A172 (cell line): ENCODE data around the gene KRT1. TPM values are rescaled to one million over a fixed set of nuclear protein-coding genes. Genes with fewer than 3 reads are reported as not detected.

Experiments
- DNase-seq: peaks from one replicate; pipeline ENCODE4 v3.0.0-alpha.2; 2015; ENCODE audit warnings: low spot score
- total RNA-seq: library from RNA; depleted of rRNA; stranded (reverse); fragments of >200 nt; shearing (Covaris generic); gene quantifications from 2 replicates; pipeline ENCODE4 v1.2.3, GENCODE V29; 2014; rRNA removed

KRT1 gene
- total RNA-seq, 1 experiment from 2014 or later = not detected

DNA sequence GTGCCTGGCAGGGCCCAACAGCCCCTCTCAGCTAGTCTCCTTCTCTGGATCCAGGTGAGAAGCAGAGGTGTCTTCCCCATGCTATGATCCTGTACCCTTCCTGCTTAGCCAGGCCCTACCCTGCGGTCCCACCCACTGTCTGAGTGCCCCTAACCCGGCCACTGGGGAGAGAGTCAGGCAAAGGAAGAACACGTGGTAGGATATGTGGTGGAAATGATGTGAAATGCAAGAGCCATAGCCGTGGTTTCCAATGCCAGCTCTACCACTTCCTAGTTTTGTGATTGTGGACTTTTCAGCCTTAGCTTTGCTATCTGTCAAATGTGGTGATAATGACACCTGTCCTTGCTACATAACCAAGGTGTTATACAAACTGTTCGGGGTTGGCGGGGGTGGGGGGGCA is 44.0 kb downstream of the KRT1 start:
- no peak for DNase-seq

GRCh38 chr12:52634266-52635056 is 45.7 kb downstream of the KRT1 start:
- DNase-seq = no peak

- DNase-seq = no peak
Measured at GRCh38 chr12:52633383-52633782, 46.8 kb downstream of the KRT1 start.

DNA sequence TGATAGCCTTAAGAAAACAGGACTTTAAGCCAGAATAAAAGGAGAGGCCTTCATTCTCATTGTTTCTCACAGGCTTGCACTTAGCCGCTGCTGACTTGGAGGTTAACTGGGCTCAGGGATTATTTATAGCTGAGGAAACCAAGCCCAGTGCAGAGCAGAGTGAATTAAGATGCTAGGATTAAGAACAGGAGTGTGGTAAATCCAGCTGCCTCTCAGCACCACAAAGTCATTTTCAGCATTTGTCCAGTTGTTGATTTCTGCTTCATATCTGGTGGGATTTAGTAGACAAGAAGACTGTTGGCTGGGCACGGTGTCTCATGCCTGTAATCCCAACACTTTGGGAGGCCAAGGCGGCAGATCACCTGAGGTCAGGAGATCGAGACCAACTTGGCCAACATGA is 47.6 kb downstream of the KRT1 start:
- no peak for DNase-seq

GRCh38 chr12:52631676-52632459 is 48.3 kb downstream of the KRT1 start:
- no peak for DNase-seq

GRCh38 chr12:52631264-52631663 is 48.9 kb downstream of the KRT1 start:
- DNase-seq = no peak

DNA sequence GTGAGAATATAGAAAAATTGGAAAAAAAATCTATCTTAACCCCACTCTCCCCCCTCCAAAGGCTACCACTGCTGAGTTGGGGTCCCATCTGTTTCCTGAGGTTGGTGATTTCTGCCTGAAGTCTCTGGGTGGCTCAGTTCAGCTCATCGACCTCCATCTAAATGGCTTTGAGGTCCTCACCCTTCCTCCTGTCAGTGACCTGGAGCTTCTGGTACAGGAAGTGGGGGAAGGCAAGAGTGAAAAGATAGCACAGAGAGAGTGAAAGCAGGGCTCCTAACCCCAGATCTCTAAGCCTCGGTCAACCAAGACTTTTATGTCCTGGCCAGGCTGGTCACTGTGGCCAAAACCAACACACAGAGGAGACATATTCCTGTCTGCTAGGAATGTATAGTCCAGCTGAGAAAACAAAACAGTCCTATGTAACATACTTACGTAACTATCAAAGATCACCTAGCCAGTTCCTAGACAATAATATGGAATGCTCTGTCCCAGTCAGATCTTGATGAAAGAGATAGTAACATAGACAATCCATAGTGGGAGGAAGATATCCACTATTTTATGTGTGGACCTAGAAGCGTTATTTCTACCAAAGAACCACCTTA is 49.5 kb downstream of the KRT1 start:
- no peak for DNase-seq

GRCh38 chr12:52630008-52630500 is 50.2 kb downstream of the KRT1 start:
- DNase-seq = no peak

DNA sequence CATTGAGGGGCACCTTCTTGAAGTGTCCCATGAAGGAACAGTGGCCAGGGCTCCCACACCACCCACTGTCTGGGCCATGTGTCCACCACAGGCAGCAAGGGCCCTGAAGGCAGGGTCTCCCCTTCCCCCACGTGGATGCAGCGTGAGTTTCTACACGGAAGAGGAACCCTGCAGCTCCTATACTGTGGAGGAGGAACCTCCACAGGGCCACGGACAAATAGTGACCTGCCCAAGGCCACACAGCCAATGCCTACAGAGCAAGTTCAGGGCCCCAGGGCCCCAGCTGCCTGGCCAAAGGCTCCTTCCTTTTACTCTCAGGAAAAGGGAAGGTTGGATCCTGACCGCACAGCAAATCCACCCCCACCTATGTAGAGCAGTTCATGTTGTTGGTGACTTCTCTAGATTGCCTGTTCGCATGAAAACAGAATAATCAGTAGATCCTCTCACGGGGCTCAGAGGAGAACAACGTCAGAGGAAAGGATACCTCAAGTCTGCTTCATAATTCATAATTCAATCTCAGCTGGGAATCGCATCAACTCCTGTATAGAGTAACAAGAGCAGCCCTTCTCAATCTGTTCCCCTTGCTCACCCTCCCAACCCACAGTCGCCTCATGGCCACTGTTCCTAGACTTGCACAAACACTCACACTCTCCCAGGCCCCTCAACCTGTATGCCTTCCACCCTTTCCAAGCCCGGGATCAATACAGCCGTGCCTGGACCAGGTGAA is 50.8 kb downstream of the KRT1 start:
- no peak for DNase-seq

DNA sequence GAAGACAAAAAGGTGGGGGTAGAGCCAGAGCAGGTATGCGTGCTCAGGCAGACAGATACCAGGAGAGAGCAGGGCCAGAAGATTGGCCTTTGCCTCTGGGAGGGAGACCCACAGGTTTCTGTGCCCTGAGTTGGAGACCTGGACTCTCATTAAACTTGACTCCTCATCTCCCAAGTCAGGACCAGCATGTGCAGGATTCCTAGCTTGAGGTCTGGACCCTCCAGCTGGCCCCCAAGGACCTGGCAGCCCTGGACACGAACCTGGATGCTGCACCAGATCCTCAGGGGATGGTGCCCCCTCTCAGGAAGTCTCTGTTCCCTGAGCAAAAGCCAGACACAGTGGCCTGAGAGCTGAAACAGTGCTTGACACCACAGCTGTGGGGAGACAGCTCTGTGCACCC is 51.4 kb downstream of the KRT1 start:
- no peak for DNase-seq

DNA sequence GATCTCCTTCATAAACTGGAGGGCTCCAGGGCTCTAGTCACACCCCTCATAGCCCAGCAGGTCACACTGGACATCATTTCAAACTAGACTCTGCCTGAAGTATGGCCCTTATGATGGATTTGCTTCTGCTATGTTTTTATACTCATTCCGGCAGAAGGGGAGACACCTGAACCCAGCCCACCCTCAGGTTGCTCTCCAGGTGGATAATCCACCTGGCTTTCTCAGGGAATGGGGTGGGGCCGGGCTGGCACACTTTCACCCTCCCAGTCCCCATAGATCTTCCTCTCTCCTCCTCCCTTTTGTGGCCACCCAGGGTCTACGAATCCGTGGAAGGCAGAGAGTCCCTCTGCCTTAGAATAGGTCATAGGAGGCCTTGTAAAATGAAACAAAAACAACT is 52.1 kb downstream of the KRT1 start:
- DNase-seq = no peak

DNA sequence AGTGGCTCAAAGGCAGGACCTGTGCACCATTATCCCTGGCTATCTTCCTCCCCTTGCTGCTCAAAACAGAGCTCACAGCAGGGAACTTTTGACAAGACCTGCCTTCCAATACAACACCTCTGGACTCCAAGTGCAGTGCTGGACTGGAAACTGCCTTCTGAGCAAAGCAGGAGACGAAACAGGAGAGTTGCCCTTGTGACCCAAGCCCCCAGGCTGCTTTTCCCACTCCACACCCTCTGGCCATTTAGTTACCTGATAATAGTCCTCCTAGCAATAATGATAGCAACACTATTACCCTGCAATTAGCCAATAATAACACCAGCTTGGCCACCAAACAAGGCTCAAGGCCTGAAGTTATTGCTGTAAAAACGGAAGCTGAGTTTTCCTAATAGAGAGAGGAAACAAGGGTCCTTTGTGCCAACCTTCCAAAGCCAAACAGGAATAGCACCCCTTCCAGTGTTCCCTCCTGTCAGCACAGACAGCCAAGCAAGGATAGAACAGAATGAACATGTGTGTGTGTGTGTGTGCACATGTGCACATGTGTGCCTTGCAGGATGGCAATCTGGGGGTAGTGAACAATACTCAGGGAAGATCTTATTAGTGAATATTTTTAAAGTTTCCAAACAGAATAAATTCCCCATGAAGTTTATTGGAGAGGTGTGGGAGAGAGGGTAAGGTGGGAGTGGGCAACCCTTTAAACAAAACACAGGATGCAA is 52.7 kb downstream of the KRT1 start:
- no peak for DNase-seq

Other genes starting within 250 kb of the KRT1 start
- 0.07 TPM in 1 of 2 replicates, not detected in the other for gene KRT75, start 246.0 kb downstream of the KRT1 start, total RNA-seq
- not detected in 2 replicates for gene KRT6B, start 228.3 kb downstream of the KRT1 start, total RNA-seq
- gene KRT6C, start 206.6 kb downstream of the KRT1 start, total RNA-seq = not detected in 2 replicates
- gene KRT6A, start 187.2 kb downstream of the KRT1 start, total RNA-seq = not detected in 2 replicates
- gene KRT5, start 160.0 kb downstream of the KRT1 start, total RNA-seq = 1.1 and 1.4 TPM in 2 replicates
- gene KRT71, start 127.3 kb downstream of the KRT1 start, total RNA-seq = not detected in 2 replicates
- 0.43 TPM in 1 of 2 replicates, not detected in the other for gene KRT74, start 106.6 kb downstream of the KRT1 start, total RNA-seq
- gene KRT72, start 78.9 kb downstream of the KRT1 start, total RNA-seq = not detected in 2 replicates
- not detected in 2 replicates for gene KRT73, start 61.8 kb downstream of the KRT1 start, total RNA-seq
- not detected in 2 replicates for gene KRT2, start 28.2 kb downstream of the KRT1 start, total RNA-seq
- gene KRT77, start 23.1 kb upstream of the KRT1 start, total RNA-seq = not detected in 2 replicates
- gene KRT76, start 96.9 kb upstream of the KRT1 start, total RNA-seq = not detected in 2 replicates
- not detected in 2 replicates for gene KRT3, start 115.7 kb upstream of the KRT1 start, total RNA-seq
- gene KRT4, start 133.7 kb upstream of the KRT1 start, total RNA-seq = 0.07 TPM in 1 of 2 replicates, not detected in the other
- 0.26 and 0.33 TPM in 2 replicates for gene KRT79, start 153.9 kb upstream of the KRT1 start, total RNA-seq
- not detected in 2 replicates for gene KRT78, start 168.6 kb upstream of the KRT1 start, total RNA-seq
- 287 and 407 TPM in 2 replicates for gene KRT8, start 224.7 kb upstream of the KRT1 start, total RNA-seq